HG03060 (cell line): ENCODE results near the gene FN3KRP.

Experiments used
- ATAC-seq: cut with Tn5 transposase; IDR thresholded peaks from one replicate; pipeline ENCODE4 v1.9.1; 2021; ENCODE audit warnings: low read depth, moderate number of reproducible peaks; ENCODE audit not compliant: unreplicated experiment

The FN3KRP gene

DNA sequence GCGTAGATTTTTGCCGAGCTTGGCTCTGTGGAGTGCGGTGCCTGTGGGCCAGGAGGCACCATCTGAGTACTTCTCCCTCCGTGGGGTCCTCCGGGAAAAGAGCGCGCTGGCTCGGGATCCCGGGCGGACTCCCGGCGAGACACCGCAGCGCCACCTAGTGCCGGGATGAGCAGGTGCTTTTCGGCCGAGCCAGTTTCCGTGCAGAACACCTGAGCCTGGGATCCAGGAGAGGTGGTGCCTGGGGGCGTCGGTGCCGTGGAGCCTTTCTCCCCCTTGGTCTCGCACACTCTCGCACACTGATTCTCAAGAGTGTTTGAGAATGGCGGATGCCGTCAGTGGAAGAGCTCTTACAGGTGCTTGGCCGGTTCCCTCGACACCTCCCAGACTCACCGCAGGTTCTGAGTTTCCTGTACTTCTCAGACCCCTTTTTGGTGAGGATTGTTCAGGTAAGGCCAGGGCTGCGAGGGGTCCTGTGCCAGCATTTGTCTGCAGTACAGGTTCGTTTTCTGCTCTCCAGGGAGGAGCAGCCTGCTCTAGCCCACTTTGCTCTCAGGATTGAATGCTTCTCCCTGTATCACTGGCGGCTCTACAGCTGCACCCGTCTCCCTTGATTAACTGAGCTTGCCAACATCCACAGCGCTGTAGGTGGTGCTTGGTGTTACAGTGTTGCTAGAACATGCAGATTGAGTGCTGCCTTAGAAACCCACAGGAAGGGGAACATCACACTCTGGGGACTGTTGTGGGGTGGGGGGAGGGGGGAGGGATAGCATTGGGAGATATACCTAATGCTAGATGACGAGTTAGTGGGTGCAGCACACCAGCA lies 58.7 kb downstream of the FN3KRP start:
- ATAC-seq, result no peak

DNA sequence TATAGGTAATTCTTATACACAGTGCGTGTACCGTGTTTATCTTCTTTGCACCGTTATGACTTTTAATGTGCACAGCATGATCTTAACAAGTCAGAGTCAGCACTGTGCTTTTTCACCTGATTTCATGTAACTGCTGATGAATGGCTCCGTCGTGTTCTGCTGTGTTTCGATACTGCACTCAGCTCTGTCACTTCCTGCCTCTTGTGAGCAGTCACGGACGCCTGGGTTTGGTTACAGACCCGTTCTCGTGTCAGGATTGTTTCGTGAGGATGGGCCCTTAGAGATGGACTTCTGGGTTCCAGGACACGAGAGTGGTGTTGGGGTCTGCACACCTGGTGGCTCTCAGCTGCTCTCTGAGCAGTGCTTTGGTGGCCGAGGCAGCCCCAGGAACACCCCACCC lies 59.9 kb downstream of the FN3KRP start:
- no peak for ATAC-seq
